ENCODE data around the gene HOXA3. TPM values are rescaled to one million over a fixed set of nuclear protein-coding genes. Genes with fewer than 3 reads are reported as not detected.
A peak's percentile ranks its signal among the peaks of the same experiment; 100 is the strongest.

Gene HOXA3
- total and polyA plus RNA-seq, 2 of the 8 experiments (the other 6 are each of a cell fraction or from before 2014, with no cell fraction given): not detected

- 17% methylated on average over 28 of the region's 28 CpGs; no CpG with 5 or more reads in 1 of the 2 experiments for WGBS, 2 experiments (ENCODE audit: extremely low coverage in 1 of 2, insufficient coverage in 1 of 2, insufficient read length in 1 of 2, insufficient replicate concordance in 2 of 2, low coverage in 1 of 2, low lambda C conversion rate in 2 of 2, missing lambda C conversion rate in 1 of 2)
- CTCF ChIA-PET (ENCODE audit: partially characterized antibody): interaction anchor here (0.7 to 12.5 kb wide), 11 partner anchors 9 to 779 kb away, joined by 3 to 123 read pairs (median 5); partner anchors contain the start of genes HOXA1 and HOXA7
- peaks cover 96 to 100% (median 99%) of the 10 kb centered on the region in 4 experiments for H3K27me3 ChIP-seq (replicated peaks in 1 of 4; ENCODE audit: control insufficient read depth in 3 of 4, extremely low read depth in 1 of 4, insufficient read depth in 3 of 4, low read length in 3 of 4)
- H2BK5ac ChIP-seq (ENCODE audit: low read depth, low read length): no peak overlapping the region
- no peak overlapping the region for H3K18ac ChIP-seq (ENCODE audit: extremely low read depth, low read length)
- no peak overlapping the region for H2AFZ ChIP-seq (ENCODE audit: low read length)
- no peak overlapping the region for H4K8ac ChIP-seq (ENCODE audit: extremely low read depth, insufficient read depth, low read length)
- H3K14ac ChIP-seq (ENCODE audit: insufficient read length): no peak overlapping the region
- no peak overlapping the region for H3K4ac ChIP-seq (replicated peaks; ENCODE audit: insufficient read length, low read depth, low read length)
- H3K4me1 ChIP-seq (replicated peaks in 1 of 4; ENCODE audit: control insufficient read depth in 3 of 4, insufficient read depth in 4 of 4, low read length in 3 of 4): peaks cover 0 to 6% (median 3%) of the 10 kb centered on the region in 4 experiments; a peak in 3 of 7 replicates
- H2AK5ac ChIP-seq (ENCODE audit: low read depth, low read length): 0 out of 2 replicates have a peak overlapping the region, but pooled peaks have one; percentile 10
- H3K79me2 ChIP-seq (ENCODE audit: control insufficient read depth in 1 of 2, insufficient read depth in 2 of 2, low read length in 2 of 2): no peaks in the 10 kb centered on the region
- DNase-seq (ENCODE audit: low read depth in 1 of 2, low spot score in 2 of 2) (peak in 1 of 2 experiments; percentile 57), FAIRE-seq (no peak)
- no peak overlapping the region for H3K9ac ChIP-seq (replicated peaks in 1 of 4; ENCODE audit: extremely low read depth in 1 of 4, low read depth in 3 of 4, low read length in 3 of 4)
- no peak overlapping the region for H4K91ac ChIP-seq (replicated peaks; ENCODE audit: insufficient read length, low read length)
- H3K9me3 ChIP-seq (ENCODE audit: insufficient read depth in 2 of 2, low read depth in 1 of 2, low read length in 1 of 2): peaks cover 0 to 3% of the 10 kb centered on the region in 2 experiments; a peak in 1 of 4 replicates
- H3K56ac ChIP-seq (replicated peaks; ENCODE audit: insufficient read length, low read depth, low read length): no peak overlapping the region
- no peak overlapping the region for H2BK12ac ChIP-seq (ENCODE audit: low read depth, low read length)
- peaks cover 27 to 35% of the 10 kb centered on the region in 2 experiments for H4K20me1 ChIP-seq (replicated peaks in 1 of 2; ENCODE audit: control insufficient read depth in 1 of 2, insufficient read depth in 2 of 2, low read length in 2 of 2)
- H4K5ac ChIP-seq (ENCODE audit: insufficient read length, low read depth, low read length): no peak overlapping the region
- no peak overlapping the region for H2BK120ac ChIP-seq (replicated peaks; ENCODE audit: low read depth, low read length)
- H3K27ac ChIP-seq (ENCODE audit: low read depth, low read length): no peak overlapping the region
- H2BK20ac ChIP-seq (ENCODE audit: low read length): no peak overlapping the region
- peak overlapping the region; percentile 29 to 40; a peak in 2 of 4 replicates for H3K4me2 ChIP-seq (ENCODE audit: insufficient read depth in 1 of 2, low read depth in 2 of 2, low read length in 2 of 2)
- H3K36me3 ChIP-seq (ENCODE audit: control insufficient read depth in 2 of 4, insufficient read depth in 4 of 4, low read length in 3 of 4): peaks cover 0 to under 1% (median 0%) of the 10 kb centered on the region in 4 experiments; a peak in 1 of 8 replicates
- H3K4me3 ChIP-seq (ENCODE audit: extremely low read depth in 1 of 4, insufficient read depth in 2 of 4, low read depth in 3 of 4, low read length in 4 of 4): peak overlapping the region in 1 of 4 experiments; percentile 42; a peak in 2 of 8 replicates
- POLR2A ChIA-PET (ENCODE audit: partially characterized antibody): no interaction called here
- H3K79me1 ChIP-seq (ENCODE audit: low read depth, low read length): no peaks in the 10 kb centered on the region
- H3K23me2 ChIP-seq (ENCODE audit: low read depth, low read length): peaks cover 6% of the 10 kb centered on the region
- TF ChIP-seq CEBPB (IDR thresholded peaks at IDR 0.05; ENCODE audit: low read depth, low read length) (no peak), RNF2 (IDR thresholded peaks at IDR 0.05; ENCODE audit: borderline replicate concordance, low read depth, low read length, missing control alignments, poor library complexity, severe bottlenecking) (peak; percentile 85), EZH2 (IDR thresholded peaks at IDR 0.05; ENCODE audit: low read depth, low read length, severe bottlenecking) (peak; percentile 86), SUZ12 (IDR thresholded peaks at IDR 0.05; ENCODE audit: low read length) (peak; percentile 48), TAF1 (IDR thresholded peaks at IDR 0.05; ENCODE audit: low read depth, low read length) (no peak)
- no peak overlapping the region for H2BK15ac ChIP-seq (ENCODE audit: low read length)
- no peak overlapping the region for H3K23ac ChIP-seq (ENCODE audit: insufficient read length)
These were observed 4.2 kb downstream of the HOXA3 start for GRCh38 chr7:27148031-27148755.
